ENCODE data around the gene MRTFA. TPM values are rescaled to one million over a fixed set of nuclear protein-coding genes. Genes with fewer than 3 reads are reported as not detected.

MRTFA gene
- polyA plus RNA-seq, 1 of the 3 experiments (the other 2 are of a cell fraction) = 5.8 TPM

- Histone ChIP-seq H3K9me3 (no peaks in the 10 kb centered on the region), H3K79me2 (ENCODE audit: insufficient read depth) (peaks cover 90% of the 10 kb centered on the region), H3K27me3 (ENCODE audit: insufficient read depth) (no peaks in the 10 kb centered on the region), H3F3A (replicated peaks; ENCODE audit: insufficient read depth) (no peaks in the 10 kb centered on the region), H3K9me2 (no peaks in the 10 kb centered on the region), H4K20me1 (ENCODE audit: insufficient read depth) (no peaks in the 10 kb centered on the region), H2AFZ (ENCODE audit: low read depth) (no peak overlapping the region), H3K9ac (no peak overlapping the region), H3K27ac (ENCODE audit: low read depth in 2 of 2, low read length in 1 of 2) (no peak overlapping the region), H3K36me3 (replicated peaks in 1 of 2; ENCODE audit: control insufficient read depth in 1 of 2, insufficient read depth in 2 of 2, low read length in 1 of 2) (no peaks in the 10 kb centered on the region), H3K4me3 (ENCODE audit: low read depth in 2 of 2, low read length in 1 of 2) (no peak overlapping the region), H3K4me1 (ENCODE audit: control insufficient read depth in 1 of 2, insufficient read depth in 2 of 2, low read depth in 1 of 2, low read length in 1 of 2) (peaks cover 0 to 28% of the 10 kb centered on the region in 2 experiments; a peak in 2 of 4 replicates), H3K4me2 (no peak overlapping the region)
- CTCF ChIA-PET = no interaction called here
- TF ChIP-seq, protein P1, sequence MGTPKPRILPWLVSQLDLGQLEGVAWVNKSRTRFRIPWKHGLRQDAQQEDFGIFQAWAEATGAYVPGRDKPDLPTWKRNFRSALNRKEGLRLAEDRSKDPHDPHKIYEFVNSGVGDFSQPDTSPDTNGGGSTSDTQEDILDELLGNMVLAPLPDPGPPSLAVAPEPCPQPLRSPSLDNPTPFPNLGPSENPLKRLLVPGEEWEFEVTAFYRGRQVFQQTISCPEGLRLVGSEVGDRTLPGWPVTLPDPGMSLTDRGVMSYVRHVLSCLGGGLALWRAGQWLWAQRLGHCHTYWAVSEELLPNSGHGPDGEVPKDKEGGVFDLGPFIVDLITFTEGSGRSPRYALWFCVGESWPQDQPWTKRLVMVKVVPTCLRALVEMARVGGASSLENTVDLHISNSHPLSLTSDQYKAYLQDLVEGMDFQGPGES (IDR thresholded peaks at IDR 0.05; ENCODE audit: low read depth, low read length) = no peak
- TF ChIP-seq, protein P2, sequence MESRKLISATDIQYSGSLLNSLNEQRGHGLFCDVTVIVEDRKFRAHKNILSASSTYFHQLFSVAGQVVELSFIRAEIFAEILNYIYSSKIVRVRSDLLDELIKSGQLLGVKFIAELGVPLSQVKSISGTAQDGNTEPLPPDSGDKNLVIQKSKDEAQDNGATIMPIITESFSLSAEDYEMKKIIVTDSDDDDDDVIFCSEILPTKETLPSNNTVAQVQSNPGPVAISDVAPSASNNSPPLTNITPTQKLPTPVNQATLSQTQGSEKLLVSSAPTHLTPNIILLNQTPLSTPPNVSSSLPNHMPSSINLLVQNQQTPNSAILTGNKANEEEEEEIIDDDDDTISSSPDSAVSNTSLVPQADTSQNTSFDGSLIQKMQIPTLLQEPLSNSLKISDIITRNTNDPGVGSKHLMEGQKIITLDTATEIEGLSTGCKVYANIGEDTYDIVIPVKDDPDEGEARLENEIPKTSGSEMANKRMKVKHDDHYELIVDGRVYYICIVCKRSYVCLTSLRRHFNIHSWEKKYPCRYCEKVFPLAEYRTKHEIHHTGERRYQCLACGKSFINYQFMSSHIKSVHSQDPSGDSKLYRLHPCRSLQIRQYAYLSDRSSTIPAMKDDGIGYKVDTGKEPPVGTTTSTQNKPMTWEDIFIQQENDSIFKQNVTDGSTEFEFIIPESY (IDR thresholded peaks at IDR 0.05; ENCODE audit: borderline replicate concordance, low read depth) = no peak
- no peak for TF ChIP-seq MXI1 (IDR thresholded peaks at IDR 0.05; ENCODE audit: low read depth, low read length)
- TF ChIP-seq, protein P3, sequence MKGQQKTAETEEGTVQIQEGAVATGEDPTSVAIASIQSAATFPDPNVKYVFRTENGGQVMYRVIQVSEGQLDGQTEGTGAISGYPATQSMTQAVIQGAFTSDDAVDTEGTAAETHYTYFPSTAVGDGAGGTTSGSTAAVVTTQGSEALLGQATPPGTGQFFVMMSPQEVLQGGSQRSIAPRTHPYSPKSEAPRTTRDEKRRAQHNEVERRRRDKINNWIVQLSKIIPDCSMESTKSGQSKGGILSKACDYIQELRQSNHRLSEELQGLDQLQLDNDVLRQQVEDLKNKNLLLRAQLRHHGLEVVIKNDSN (IDR thresholded peaks at IDR 0.05; ENCODE audit: borderline replicate concordance, low read depth) = no peak
- TF ChIP-seq PBX3 (IDR thresholded peaks at IDR 0.05) = no peak
- no peak for TF ChIP-seq FOXJ3 (CRISPR knock-in tag; IDR thresholded peaks at IDR 0.05)
- TF ChIP-seq MAX (IDR thresholded peaks at IDR 0.05; ENCODE audit: low read depth) = no peak
- TF ChIP-seq USF2 (IDR thresholded peaks at IDR 0.05; ENCODE audit: borderline replicate concordance, low read depth, low read length) = no peak
- TF ChIP-seq FOSL2 (IDR thresholded peaks at IDR 0.05; ENCODE audit: borderline replicate concordance, low read depth) = no peak
- no peak for TF ChIP-seq TEAD4 (IDR thresholded peaks at IDR 0.05; ENCODE audit: borderline replicate concordance, insufficient read depth)
- no peak for TF ChIP-seq RAD21 (IDR thresholded peaks at IDR 0.05; ENCODE audit: low read length)
- WGBS (ENCODE audit: low lambda C conversion rate) = 90% methylated on average over 2 of the region's 6 CpGs
- no peak for DNase-seq
- POLR2A ChIA-PET = no interaction called here
Measured at GRCh38 chr22:40507491-40507890, 129.0 kb downstream of the MRTFA start.

Measured in SK-N-SH (cell line).